Measurements from ENCODE around the gene MAML1. TPM values are rescaled to one million over a fixed set of nuclear protein-coding genes. Genes with fewer than 3 reads are reported as not detected.

The MAML1 gene
- total and polyA plus RNA-seq, 10 of the 15 experiments (the other 5 are each of a cell fraction or from before 2014, with no cell fraction given), result 0.42 to 23.9 (median 7.3) TPM

DNA sequence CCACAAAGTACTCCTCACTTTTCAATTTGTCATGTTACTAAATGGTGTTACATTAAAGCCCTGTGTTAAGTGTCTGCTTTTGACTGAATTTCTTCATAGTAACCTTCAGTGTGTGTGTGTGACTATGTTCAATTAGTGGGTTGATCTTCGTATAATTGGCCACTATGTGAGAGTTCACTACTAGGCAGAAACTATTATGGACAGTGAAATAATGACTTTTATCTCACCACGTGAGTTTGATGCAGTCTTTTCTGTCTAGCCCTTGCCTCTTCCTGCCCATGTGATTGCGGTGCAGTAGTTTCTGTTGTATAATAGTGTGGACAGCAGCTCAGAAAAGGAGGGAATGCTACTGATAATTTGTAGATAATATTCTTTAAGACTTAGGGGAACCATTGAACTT, 1.8 kb upstream of the MAML1 start:
- ChIA-PET SMC1A (ENCODE audit: uncharacterized antibody, unreplicated experiment) (interaction anchor here (1.6 to 3.4 kb wide), 2 partner anchors 29 to 50 kb away, joined by 4 to 12 read pairs; partner anchors contain the start of gene CBY3), RAD21 (ENCODE audit: unreplicated experiment) (interaction anchor here (0.9 kb wide), 1 partner anchor 53 kb away, joined by 3 read pairs; no protein-coding TSS in a partner anchor), POLR2A (interaction anchor here (0.6 to 1.5 kb wide), 4 partner anchors 26 to 91 kb away, joined by 3 to 8 read pairs (median 6); no protein-coding TSS in a partner anchor), CTCF (interaction anchor here (2.6 to 4.2 kb wide), 2 partner anchors 32 to 52 kb away, joined by 9 to 25 read pairs; no protein-coding TSS in a partner anchor)
- no peak overlapping the region for H3K9ac ChIP-seq (ENCODE audit: control insufficient read depth, insufficient read depth, low read length)
- H3K36me3 ChIP-seq (ENCODE audit: control insufficient read depth in 2 of 2, insufficient read depth in 2 of 2, low read length in 1 of 2), result peaks cover 7 to 36% of the 10 kb centered on the region in 2 experiments
- TF ChIP-seq, protein P1, sequence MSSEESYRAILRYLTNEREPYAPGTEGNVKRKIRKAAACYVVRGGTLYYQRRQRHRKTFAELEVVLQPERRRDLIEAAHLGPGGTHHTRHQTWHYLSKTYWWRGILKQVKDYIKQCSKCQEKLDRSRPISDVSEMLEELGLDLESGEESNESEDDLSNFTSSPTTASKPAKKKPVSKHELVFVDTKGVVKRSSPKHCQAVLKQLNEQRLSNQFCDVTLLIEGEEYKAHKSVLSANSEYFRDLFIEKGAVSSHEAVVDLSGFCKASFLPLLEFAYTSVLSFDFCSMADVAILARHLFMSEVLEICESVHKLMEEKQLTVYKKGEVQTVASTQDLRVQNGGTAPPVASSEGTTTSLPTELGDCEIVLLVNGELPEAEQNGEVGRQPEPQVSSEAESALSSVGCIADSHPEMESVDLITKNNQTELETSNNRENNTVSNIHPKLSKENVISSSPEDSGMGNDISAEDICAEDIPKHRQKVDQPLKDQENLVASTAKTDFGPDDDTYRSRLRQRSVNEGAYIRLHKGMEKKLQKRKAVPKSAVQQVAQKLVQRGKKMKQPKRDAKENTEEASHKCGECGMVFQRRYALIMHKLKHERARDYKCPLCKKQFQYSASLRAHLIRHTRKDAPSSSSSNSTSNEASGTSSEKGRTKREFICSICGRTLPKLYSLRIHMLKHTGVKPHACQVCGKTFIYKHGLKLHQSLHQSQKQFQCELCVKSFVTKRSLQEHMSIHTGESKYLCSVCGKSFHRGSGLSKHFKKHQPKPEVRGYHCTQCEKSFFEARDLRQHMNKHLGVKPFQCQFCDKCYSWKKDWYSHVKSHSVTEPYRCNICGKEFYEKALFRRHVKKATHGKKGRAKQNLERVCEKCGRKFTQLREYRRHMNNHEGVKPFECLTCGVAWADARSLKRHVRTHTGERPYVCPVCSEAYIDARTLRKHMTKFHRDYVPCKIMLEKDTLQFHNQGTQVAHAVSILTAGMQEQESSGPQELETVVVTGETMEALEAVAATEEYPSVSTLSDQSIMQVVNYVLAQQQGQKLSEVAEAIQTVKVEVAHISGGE (CRISPR knock-in tag; IDR thresholded peaks at IDR 0.05), result no peak
- no peak for TF ChIP-seq RBBP5 (conservative IDR thresholded peaks at IDR 0.05)
- H3K79me2 ChIP-seq (ENCODE audit: control insufficient read depth, insufficient read depth, low read length), result peaks cover 30% of the 10 kb centered on the region
- H3K27ac ChIP-seq (ENCODE audit: control insufficient read depth, insufficient read depth), result no peak overlapping the region
- intact Hi-C loops (cut with micrococcal nuclease; ENCODE audit: unreplicated experiment), result no loop called here
- no peaks in the 10 kb centered on the region for H3K27me3 ChIP-seq (replicated peaks in 1 of 2; ENCODE audit: control insufficient read depth in 2 of 2, insufficient read depth in 2 of 2, low read length in 1 of 2)
- BruUV-seq (replicated peaks), result no TSS peak
- FAIRE-seq (no peak), DNase-seq (ENCODE audit: low read depth, low spot score) (no peak), ATAC-seq (no peak)
- H3K4me3 ChIP-seq, result no peak overlapping the region
- WGBS (ENCODE audit: insufficient coverage, insufficient replicate concordance, low lambda C conversion rate, missing lambda C conversion rate), result 50% methylated on average over 3 of the region's 3 CpGs
- H3K4me1 ChIP-seq (ENCODE audit: control insufficient read depth, insufficient read depth, low read length), result peaks cover 6% of the 10 kb centered on the region; the same call in 1 of the 2 replicates
- H4K20me1 ChIP-seq (ENCODE audit: control insufficient read depth, insufficient read depth), result no peaks in the 10 kb centered on the region; the same call in 1 of the 2 replicates
- H3K9me3 ChIP-seq (replicated peaks; ENCODE audit: control insufficient read depth, insufficient read depth, low read length), result no peaks in the 10 kb centered on the region
- no peak overlapping the region for H2AFZ ChIP-seq (ENCODE audit: control insufficient read depth, low read depth, low read length)
- H3K4me2 ChIP-seq (ENCODE audit: control insufficient read depth, insufficient read depth), result no peak overlapping the region
- in situ Hi-C loops (cut with MboI), result no loop called here
